Breast epithelium (tissue), 4 donors: ENCODE results near the gene SLC2A8. TPM values are rescaled to one million over a fixed set of nuclear protein-coding genes. Genes with fewer than 3 reads are reported as not detected.

Source experiments
- DNase-seq, 2 donors: peaks; one replicate each; pipeline ENCODE4 v3.0.0-alpha.2; 2019; ENCODE audit warnings: low spot score in 2 of 2
- H3K27ac ChIP-seq, 2 donors: fragments of 200-600 bp; sonication (generic) in 1 of 2; one replicate each; pipeline ENCODE4 v1.5.1; 2016 to 2019; ENCODE audit warnings: mild to moderate bottlenecking in 1 of 2
- H3K27me3 ChIP-seq, 2 donors: fragments of 200-600 bp; sonication (generic) in 1 of 2; one replicate each; pipeline versions ENCODE4 v1.5.1 to v1.6.0; 2017 to 2019; ENCODE audit warnings: control low read depth in 1 of 2, mild to moderate bottlenecking in 1 of 2
- H3K36me3 ChIP-seq: fragments of 200-600 bp; one replicate; pipeline ENCODE4 v1.5.1; 2019
- H3K4me1 ChIP-seq, 2 donors: fragments of 200-600 bp; sonication (generic); one replicate each; pipeline ENCODE4 v1.5.1; 2016 to 2019; ENCODE audit warnings: control low read depth in 1 of 2
- H3K4me3 ChIP-seq, 3 donors: fragments of 200-600 bp; sonication (generic); 1 replicate in 2 of 3; 2 replicates in 1 of 3; pipeline ENCODE4 v1.5.1; 2016 to 2019; ENCODE audit warnings: mild to moderate bottlenecking in 3 of 3, moderate library complexity in 2 of 3
- H3K9me3 ChIP-seq, 2 donors: fragments of 200-600 bp; sonication (generic) in 1 of 2; one replicate each; pipeline ENCODE4 v1.5.1; 2016 to 2019; ENCODE audit warnings: control low read depth in 1 of 2
- POLR2A ChIP-seq: fragments of 450-650 bp; IDR thresholded peaks from one replicate; pipeline ENCODE4 v1.6.1; 2016; ENCODE audit warnings: antibody characterized with exemption, mild to moderate bottlenecking, moderate library complexity
- POLR2AphosphoS5 ChIP-seq, 3 donors: sonication (generic); formaldehyde crosslinking; IDR thresholded peaks; one replicate each; pipeline ENCODE4 v1.6.1; 2017; ENCODE audit warnings: antibody characterized with exemption in 3 of 3
- intact Hi-C: fragments of 100-400 bp; cut with DNase I; formaldehyde crosslinking; loops from one replicate; pipeline ENCODE4 v1.15.1; 2023; ENCODE audit warnings: low total_unique reads
- total RNA-seq, 3 donors: library from RNA; depleted of rRNA; stranded (reverse); fragments of >200 nt; gene quantifications; one replicate each; pipeline ENCODE4 v1.1.0, GENCODE V29; 2016
- TF ChIP-seq, protein P1 (sequence below), 3 donors: fragments of 450-650 bp; IDR thresholded peaks; one replicate each; pipeline ENCODE4 v1.5.1; 2016 to 2017; ENCODE audit warnings: antibody characterized with exemption in 3 of 3, mild to moderate bottlenecking in 3 of 3, moderate library complexity in 3 of 3

Gene SLC2A8
- total RNA-seq, 3 donors from 2014 or later, result 17.7 to 38.7 (median 20.9) TPM

DNA sequence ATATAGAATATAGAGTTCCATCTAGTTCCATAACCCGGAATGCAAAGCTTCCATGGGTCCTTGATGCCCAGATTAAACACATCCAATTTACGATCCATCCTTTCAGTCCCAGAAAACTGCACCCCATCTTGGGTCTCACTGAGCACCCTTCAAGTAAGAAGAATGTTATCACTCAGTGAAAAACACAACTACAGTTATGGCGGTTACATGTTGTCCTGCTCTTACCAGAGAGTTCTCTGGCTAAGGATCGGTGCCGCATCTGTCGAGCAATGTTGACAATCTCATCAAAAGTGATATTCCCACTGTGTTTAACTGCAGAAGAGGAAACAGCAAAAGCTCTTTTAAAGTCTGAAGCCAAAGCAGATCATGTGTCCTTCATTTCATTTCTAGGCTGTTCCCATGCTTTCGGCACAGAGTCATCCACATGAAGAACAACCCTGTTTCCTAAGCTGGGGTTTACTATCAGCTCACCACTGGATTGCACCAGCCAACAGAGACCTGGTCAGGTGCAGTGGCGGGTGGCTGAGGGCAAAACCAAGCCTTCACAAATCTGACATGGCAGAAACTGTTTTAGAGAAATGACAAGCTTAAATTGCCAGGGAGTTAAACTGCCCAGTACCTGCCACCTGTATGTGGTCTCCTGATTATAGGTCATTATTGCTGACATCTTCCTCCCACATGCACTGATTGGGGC lies 51.3 kb downstream of the SLC2A8 start:
- intact Hi-C loops, result loop anchor here (10.0 kb wide), 1 partner anchor 1527 kb away; no protein-coding TSS in a partner anchor
- no peaks in the 10 kb centered on the region for H3K27me3 ChIP-seq
- H3K27ac ChIP-seq, result peak overlapping the region; percentile 4 to 97
- DNase-seq, result no peak
- peaks cover 0 to 3% of the 10 kb centered on the region in 2 donors for H3K9me3 ChIP-seq
- peaks cover 0 to 5% of the 10 kb centered on the region in 2 donors for H3K4me1 ChIP-seq
- TF ChIP-seq POLR2AphosphoS5 (IDR thresholded peaks at IDR 0.05) (no peak), POLR2A (no peak)
- TF ChIP-seq, protein P1, sequence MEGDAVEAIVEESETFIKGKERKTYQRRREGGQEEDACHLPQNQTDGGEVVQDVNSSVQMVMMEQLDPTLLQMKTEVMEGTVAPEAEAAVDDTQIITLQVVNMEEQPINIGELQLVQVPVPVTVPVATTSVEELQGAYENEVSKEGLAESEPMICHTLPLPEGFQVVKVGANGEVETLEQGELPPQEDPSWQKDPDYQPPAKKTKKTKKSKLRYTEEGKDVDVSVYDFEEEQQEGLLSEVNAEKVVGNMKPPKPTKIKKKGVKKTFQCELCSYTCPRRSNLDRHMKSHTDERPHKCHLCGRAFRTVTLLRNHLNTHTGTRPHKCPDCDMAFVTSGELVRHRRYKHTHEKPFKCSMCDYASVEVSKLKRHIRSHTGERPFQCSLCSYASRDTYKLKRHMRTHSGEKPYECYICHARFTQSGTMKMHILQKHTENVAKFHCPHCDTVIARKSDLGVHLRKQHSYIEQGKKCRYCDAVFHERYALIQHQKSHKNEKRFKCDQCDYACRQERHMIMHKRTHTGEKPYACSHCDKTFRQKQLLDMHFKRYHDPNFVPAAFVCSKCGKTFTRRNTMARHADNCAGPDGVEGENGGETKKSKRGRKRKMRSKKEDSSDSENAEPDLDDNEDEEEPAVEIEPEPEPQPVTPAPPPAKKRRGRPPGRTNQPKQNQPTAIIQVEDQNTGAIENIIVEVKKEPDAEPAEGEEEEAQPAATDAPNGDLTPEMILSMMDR (IDR thresholded peaks at IDR 0.05), result no peak
- H3K4me3 ChIP-seq, result peak overlapping the region in 1 of 3 donors; percentile 81
- H3K36me3 ChIP-seq, result peaks cover 12% of the 10 kb centered on the region

DNA sequence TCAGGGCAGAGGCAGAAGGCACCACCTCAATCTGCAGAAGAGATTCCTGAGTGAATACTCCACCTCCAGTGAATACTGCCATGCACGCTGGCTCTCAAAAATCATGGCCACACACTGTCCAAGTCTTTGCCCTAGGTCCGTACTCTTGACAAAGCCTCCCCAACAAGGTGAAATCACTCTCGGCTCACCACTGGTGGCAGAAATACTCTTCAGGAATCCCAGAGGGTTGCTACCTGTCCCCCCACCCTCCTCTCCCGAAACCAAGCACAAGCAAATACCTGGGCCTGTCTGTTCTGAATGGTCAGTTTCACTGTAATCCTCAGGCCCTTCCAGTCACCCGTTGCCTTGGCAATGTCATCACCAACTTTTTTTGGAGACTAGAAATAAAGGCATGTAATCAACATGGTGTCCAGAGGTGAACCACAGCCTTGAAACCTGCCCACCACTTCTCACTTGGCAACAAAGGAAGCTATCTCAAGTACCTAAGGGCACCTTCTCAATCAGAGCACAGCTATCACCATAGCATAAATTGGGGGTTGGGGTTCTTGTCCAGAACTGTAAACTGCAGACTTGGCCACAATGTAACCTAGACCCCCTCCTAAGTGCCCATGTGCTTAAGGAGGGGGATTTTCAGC lies 52.5 kb downstream of the SLC2A8 start:
- TF ChIP-seq, protein P1 (IDR thresholded peaks at IDR 0.05), result no peak
- TF ChIP-seq POLR2A (no peak), POLR2AphosphoS5 (IDR thresholded peaks at IDR 0.05) (no peak)
- H3K27me3 ChIP-seq, result no peaks in the 10 kb centered on the region
- peak overlapping the region; percentile 81 to 90 (median 88) for H3K4me3 ChIP-seq
- H3K4me1 ChIP-seq, result peaks cover 0 to 5% of the 10 kb centered on the region in 2 donors
- DNase-seq, result no peak
- H3K27ac ChIP-seq, result peak overlapping the region; percentile 96 to 97
- peaks cover 11% of the 10 kb centered on the region for H3K36me3 ChIP-seq
- intact Hi-C loops, result loop anchor here (10.0 kb wide), 1 partner anchor 1525 kb away; no protein-coding TSS in a partner anchor
- no peaks in the 10 kb centered on the region for H3K9me3 ChIP-seq

DNA sequence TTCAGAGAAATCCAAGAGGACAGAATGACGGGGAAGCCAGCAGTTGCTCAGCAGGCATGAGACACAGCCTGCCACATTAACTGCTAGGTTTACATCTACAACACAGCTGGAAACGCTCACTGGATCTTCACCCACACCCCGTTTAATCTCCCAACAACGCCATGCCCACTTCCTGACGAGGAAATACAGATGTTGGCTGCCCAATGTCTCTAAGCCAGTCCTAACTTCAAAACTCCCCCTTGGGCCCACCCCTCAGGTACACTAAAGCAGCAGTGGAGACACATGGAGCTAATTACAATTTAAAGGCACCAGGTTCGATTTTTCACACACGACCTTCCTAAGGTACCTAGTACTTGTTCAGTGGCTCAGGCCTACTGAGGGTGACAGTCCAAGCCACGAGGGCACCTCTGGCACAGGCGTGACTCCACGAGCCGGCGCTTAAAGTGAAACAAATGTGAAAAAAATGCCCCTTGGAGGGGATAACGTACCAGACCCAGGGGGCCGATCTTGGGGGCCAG lies 53.3 kb downstream of the SLC2A8 start:
- Histone ChIP-seq H3K36me3 (peaks cover 8% of the 10 kb centered on the region), H3K4me1 (peaks cover 0 to 5% of the 10 kb centered on the region in 2 donors), H3K9me3 (no peaks in the 10 kb centered on the region), H3K27ac (peak overlapping the region; percentile 96 to 97), H3K4me3 (peak overlapping the region; percentile 81 to 90 (median 88)), H3K27me3 (no peaks in the 10 kb centered on the region)
- intact Hi-C loops, result loop anchor here (10.0 kb wide), 1 partner anchor 56 kb away; the partner anchor contains the start of gene SLC2A8
- TF ChIP-seq POLR2A, result no peak
- no peak for TF ChIP-seq POLR2AphosphoS5 (IDR thresholded peaks at IDR 0.05)
- DNase-seq, result no peak

DNA sequence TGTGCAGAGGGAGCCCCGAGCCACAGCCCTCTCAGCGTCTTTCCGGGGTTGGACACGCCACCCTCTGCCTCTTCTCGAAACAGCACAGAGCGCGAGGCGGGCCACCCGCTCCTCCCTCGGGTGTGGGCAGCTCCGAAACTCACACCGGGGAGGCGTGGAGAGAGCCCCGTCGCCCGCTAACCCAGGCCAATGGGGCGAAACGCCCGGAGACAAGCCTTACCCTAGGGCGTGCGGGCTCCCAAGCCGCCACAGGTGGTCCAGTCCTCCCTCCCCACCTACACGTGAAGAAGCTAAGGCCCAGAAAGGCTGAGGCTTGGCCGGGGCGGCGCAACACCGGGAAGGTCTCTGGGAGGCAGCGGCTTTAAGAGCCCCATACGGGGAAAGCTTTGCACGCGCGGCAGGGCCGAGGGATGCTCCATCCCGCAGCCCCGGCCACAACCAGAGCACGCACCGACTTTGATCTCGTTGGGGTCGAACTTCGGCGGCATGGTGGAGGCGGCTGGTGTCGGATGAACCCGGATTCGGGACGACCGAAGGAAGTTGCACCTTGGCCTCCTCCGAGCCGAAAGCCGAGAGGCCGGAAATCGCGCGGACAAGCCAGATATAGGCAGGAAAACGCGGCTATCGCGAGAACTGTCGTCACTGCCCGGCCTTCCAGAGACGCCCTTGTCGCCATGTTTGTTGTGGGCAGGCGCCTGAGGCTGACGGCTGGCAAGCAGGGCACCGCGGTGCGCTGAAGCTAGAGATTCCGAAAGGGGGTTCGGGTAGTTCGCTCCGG lies 54.0 kb downstream of the SLC2A8 start, which contains the start of the genes LRSAM1 and RPL12:
LRSAM1 (plus strand) TSS at position 681 of the 778 bp plus-strand sequence. CDS start 3,018 bp downstream, outside the sequence.
RPL12 (minus strand) TSS at position 577 of the 778 bp plus-strand sequence; CDS start at position 488, 89 bp downstream.
- Histone ChIP-seq H3K36me3 (peaks cover 8% of the 10 kb centered on the region), H3K27ac (peak within 1 kb of the TSS; percentile 96 to 97), H3K4me1 (peaks cover 0 to 5% of the 10 kb centered on the region in 2 donors), H3K9me3 (no peaks in the 10 kb centered on the region), H3K27me3 (no peaks in the 10 kb centered on the region), H3K4me3 (peak within 1 kb of the TSS; percentile 81 to 90 (median 88))
- DNase-seq, result peak; percentile 95 to 99
- intact Hi-C loops, result loop anchor here (10.0 kb wide), 1 partner anchor 56 kb away; the partner anchor contains the start of gene SLC2A8
- TF ChIP-seq POLR2A (peak; percentile 100), POLR2AphosphoS5 (IDR thresholded peaks at IDR 0.05) (peak; percentile 100)
- TF ChIP-seq, protein P1 (IDR thresholded peaks at IDR 0.05), result no peak

DNA sequence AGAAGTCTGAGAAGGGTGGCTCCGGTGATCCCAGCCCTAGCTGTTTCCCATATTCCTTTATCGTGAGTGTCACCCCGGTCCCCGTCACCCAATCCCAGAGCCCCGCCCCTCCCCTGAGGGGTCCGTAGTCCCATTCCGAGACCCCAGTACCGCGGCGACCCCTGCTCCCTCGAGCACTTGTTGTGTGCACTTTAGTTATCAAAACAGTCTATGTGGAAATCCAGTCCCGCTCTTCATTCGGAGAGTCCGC lies 54.6 kb downstream of the SLC2A8 start:
- TF ChIP-seq POLR2A (no peak), POLR2AphosphoS5 (IDR thresholded peaks at IDR 0.05) (no peak)
- TF ChIP-seq, protein P1 (IDR thresholded peaks at IDR 0.05), result no peak
- H3K27me3 ChIP-seq, result no peaks in the 10 kb centered on the region
- no peak for DNase-seq
- intact Hi-C loops, result loop anchor here (10.0 kb wide), 1 partner anchor 57 kb away; the partner anchor contains the start of gene SLC2A8
- no peaks in the 10 kb centered on the region for H3K9me3 ChIP-seq
- H3K36me3 ChIP-seq, result peaks cover 8% of the 10 kb centered on the region
- H3K4me1 ChIP-seq, result peaks cover 0 to 5% of the 10 kb centered on the region in 2 donors
- H3K27ac ChIP-seq, result peak overlapping the region; percentile 96 to 97
- H3K4me3 ChIP-seq, result peak overlapping the region; percentile 81 to 90 (median 88)
